Nephron (organoid): ENCODE measurements around the gene GSTP1.

Experiments
- H3K27ac Mint-ChIP-seq, 3 experiments: 2 replicates each; pipeline ENCODE4 v1.8.0; 2020; ENCODE audit warnings: mixed read lengths in 3 of 3, mild to moderate bottlenecking in 2 of 3, moderate library complexity in 1 of 3
- H3K27me3 Mint-ChIP-seq: 2 replicates; pipeline ENCODE4 v1.8.0; 2021; ENCODE audit warnings: low read depth, mild to moderate bottlenecking, moderate library complexity, mixed read lengths
- H3K36me3 Mint-ChIP-seq: 2 replicates; pipeline ENCODE4 v1.8.0; 2020; ENCODE audit warnings: low read depth, mixed read lengths
- H3K4me1 Mint-ChIP-seq: 2 replicates; pipeline ENCODE4 v1.8.0; 2020; ENCODE audit warnings: mixed read lengths
- H3K4me3 Mint-ChIP-seq, 3 experiments: 2 replicates each; pipeline ENCODE4 v1.8.0; 2020; ENCODE audit warnings: mild to moderate bottlenecking in 3 of 3, mixed read lengths in 3 of 3, moderate library complexity in 2 of 3
- H3K9me3 Mint-ChIP-seq: 2 replicates; pipeline ENCODE4 v1.8.0; 2020; ENCODE audit warnings: mixed read lengths
- CTCF ChIP-seq, 3 experiments: fragments of 200-600 bp; sonication (generic); IDR thresholded peaks; one replicate each; pipeline ENCODE4 v1.5.0; 2021; ENCODE audit warnings: antibody characterized with exemption in 3 of 3; ENCODE audit not compliant: unreplicated experiment in 3 of 3

The GSTP1 gene

GRCh38 chr11:67626970-67627369 lies 43.4 kb downstream of the GSTP1 start:
- peaks cover 24% of the 10 kb centered on the region for H3K36me3 Mint-ChIP-seq
- peak overlapping the region in 2 of 3 experiments; percentile 32 to 47 for H3K4me3 Mint-ChIP-seq
- TF ChIP-seq CTCF (IDR thresholded peaks at IDR 0.05; ENCODE audit: unreplicated experiment in 3 of 3) = no peak
- H3K27ac Mint-ChIP-seq = peak overlapping the region in 2 of 3 experiments; percentile 7 to 44
- H3K4me1 Mint-ChIP-seq = peaks cover 5% of the 10 kb centered on the region
- H3K9me3 Mint-ChIP-seq = no peaks in the 10 kb centered on the region
- H3K27me3 Mint-ChIP-seq = peaks cover under 1% of the 10 kb centered on the region

GRCh38 chr11:67627441-67627811 lies 43.8 kb downstream of the GSTP1 start:
- Mint-ChIP-seq H3K27ac (peak overlapping the region in 2 of 3 experiments; percentile 13 to 44), H3K9me3 (no peaks in the 10 kb centered on the region), H3K36me3 (peaks cover 24% of the 10 kb centered on the region), H3K27me3 (no peaks in the 10 kb centered on the region), H3K4me3 (peak overlapping the region; percentile 37 to 62 (median 61)), H3K4me1 (peaks cover 4% of the 10 kb centered on the region)
- TF ChIP-seq CTCF (IDR thresholded peaks at IDR 0.05; ENCODE audit: unreplicated experiment in 3 of 3) = no peak

- Mint-ChIP-seq H3K4me3 (peak overlapping the region; percentile 51 to 62 (median 61)), H3K27ac (peak overlapping the region in 1 of 3 experiments; percentile 13), H3K4me1 (peaks cover 4% of the 10 kb centered on the region), H3K36me3 (peaks cover 24% of the 10 kb centered on the region), H3K27me3 (no peaks in the 10 kb centered on the region), H3K9me3 (no peaks in the 10 kb centered on the region)
- TF ChIP-seq CTCF (IDR thresholded peaks at IDR 0.05; ENCODE audit: unreplicated experiment in 3 of 3) = no peak
Observed at GRCh38 chr11:67627812-67628624, 44.4 kb downstream of the GSTP1 start.

GRCh38 chr11:67628710-67629385 lies 45.2 kb downstream of the GSTP1 start:
- peak overlapping the region; percentile 74 to 82 (median 79) for H3K4me3 Mint-ChIP-seq
- peaks cover 4% of the 10 kb centered on the region for H3K4me1 Mint-ChIP-seq
- TF ChIP-seq CTCF (IDR thresholded peaks at IDR 0.05; ENCODE audit: unreplicated experiment in 3 of 3) = no peak
- no peak overlapping the region for H3K27ac Mint-ChIP-seq
- peaks cover 24% of the 10 kb centered on the region for H3K36me3 Mint-ChIP-seq
- no peaks in the 10 kb centered on the region for H3K27me3 Mint-ChIP-seq
- no peaks in the 10 kb centered on the region for H3K9me3 Mint-ChIP-seq

GRCh38 chr11:67629386-67630227 lies 46.0 kb downstream of the GSTP1 start, which contains the start of gene NUDT8:
TSS of gene NUDT8 (minus strand) at chr11:67629937. CDS start at chr11:67629911, 26 bp downstream.
- H3K4me1 Mint-ChIP-seq = peaks cover 4% of the 10 kb centered on the region
- TF ChIP-seq CTCF (IDR thresholded peaks at IDR 0.05; ENCODE audit: unreplicated experiment in 3 of 3) = peak; percentile 89 to 93 (median 90)
- H3K4me3 Mint-ChIP-seq = peak within 1 kb of the TSS; percentile 85 to 94 (median 88)
- H3K9me3 Mint-ChIP-seq = no peaks in the 10 kb centered on the region
- H3K27ac Mint-ChIP-seq = peak within 1 kb of the TSS; percentile 17 to 82 (median 67)
- H3K36me3 Mint-ChIP-seq = peaks cover 24% of the 10 kb centered on the region
- no peaks in the 10 kb centered on the region for H3K27me3 Mint-ChIP-seq
